Activated CD8-positive, alpha-beta memory T cell treated with anti-CD3 and anti-CD28 coated beads, Interleukin-2, amount 10 ng/mL, durations not matched to agents 7 days and 5 days (primary cell): ENCODE results near the gene NR3C2. TPM values are rescaled to one million over a fixed set of nuclear protein-coding genes. Genes with fewer than 3 reads are reported as not detected.

Experiments used
- ATAC-seq: fragments of 150-1000 bp; cut with Tn5 transposase; one replicate; pipeline ENCODE4 v1.10.0; 2021; ENCODE audit warnings: moderate library complexity
- CTCF ChIA-PET: fragments of 350-600 bp; sonication (Branson Sonifier 250); formaldehyde crosslinking; loops from one replicate; lab custom pipeline; 2021; ENCODE audit warnings: antibody characterized with exemption; lab: Charles Lee
- DNase-seq: peaks from one replicate; pipeline ENCODE4 v3.0.0-alpha.2; 2020
- H3K27ac Mint-ChIP-seq: one replicate; pipeline ENCODE4 v1.8.0; 2021; ENCODE audit warnings: mild to moderate bottlenecking, mixed read lengths
- H3K27me3 Mint-ChIP-seq: one replicate; pipeline ENCODE4 v1.8.0; 2021; ENCODE audit warnings: mixed read lengths
- H3K36me3 Mint-ChIP-seq: one replicate; pipeline ENCODE4 v1.8.0; 2021; ENCODE audit warnings: mild to moderate bottlenecking, mixed read lengths
- H3K4me1 Mint-ChIP-seq: one replicate; pipeline ENCODE4 v1.8.0; 2021; ENCODE audit warnings: mixed read lengths
- H3K4me3 Mint-ChIP-seq: one replicate; pipeline ENCODE4 v1.8.0; 2021; ENCODE audit warnings: mild to moderate bottlenecking, moderate library complexity, mixed read lengths
- H3K9me3 Mint-ChIP-seq: one replicate; pipeline ENCODE4 v1.8.0; 2022; ENCODE audit warnings: low read depth, mixed read lengths
- total RNA-seq, 2 experiments: library from RNA; stranded (reverse); gene quantifications; one replicate each; pipeline ENCODE4 v1.2.3, GENCODE V29; 2021

The NR3C2 gene
- total RNA-seq, 2 experiments from 2014 or later = 2.2 to 9.0 TPM

DNA sequence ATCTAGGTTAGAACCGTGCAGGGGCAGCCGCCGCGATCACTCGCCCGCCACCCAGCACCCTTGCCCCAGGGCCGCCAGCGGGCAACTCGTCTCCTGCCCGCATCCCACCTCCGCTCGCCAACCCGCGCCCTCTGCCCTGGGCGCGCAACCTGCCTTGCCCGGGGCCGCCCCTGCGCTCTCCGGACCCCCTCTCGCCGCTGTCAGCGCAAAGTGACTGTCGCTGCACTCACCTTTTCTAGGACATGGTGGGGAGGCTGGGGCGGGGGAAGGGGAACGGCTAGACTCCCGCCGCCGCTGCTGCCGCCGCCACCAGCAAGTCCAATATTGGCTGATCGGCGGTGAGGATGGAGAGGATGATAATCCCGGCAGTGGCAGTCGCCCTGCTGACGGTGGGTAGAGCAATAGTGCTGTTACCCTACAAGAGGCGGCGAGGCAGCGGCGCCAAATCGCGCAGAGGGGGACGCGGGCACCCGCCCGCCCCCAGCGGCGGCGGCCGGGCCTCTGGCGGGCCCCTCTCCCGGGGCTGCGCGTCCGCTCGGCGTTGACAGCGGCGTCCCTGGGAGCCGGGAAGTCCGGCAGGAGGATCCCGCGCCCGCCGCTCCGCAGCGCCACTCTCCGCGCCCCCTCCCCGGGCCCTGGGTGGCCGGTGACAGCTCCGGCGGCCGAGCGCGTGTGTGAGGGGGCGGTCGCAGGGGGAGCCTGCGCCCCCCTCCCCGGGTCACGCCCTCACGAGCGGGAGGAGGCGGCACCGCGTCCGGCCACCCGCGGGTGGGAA is 2.3 kb upstream of the NR3C2 start:
- Mint-ChIP-seq H3K27me3 (peaks cover 24% of the 10 kb centered on the region), H3K9me3 (no peaks in the 10 kb centered on the region)

DNA sequence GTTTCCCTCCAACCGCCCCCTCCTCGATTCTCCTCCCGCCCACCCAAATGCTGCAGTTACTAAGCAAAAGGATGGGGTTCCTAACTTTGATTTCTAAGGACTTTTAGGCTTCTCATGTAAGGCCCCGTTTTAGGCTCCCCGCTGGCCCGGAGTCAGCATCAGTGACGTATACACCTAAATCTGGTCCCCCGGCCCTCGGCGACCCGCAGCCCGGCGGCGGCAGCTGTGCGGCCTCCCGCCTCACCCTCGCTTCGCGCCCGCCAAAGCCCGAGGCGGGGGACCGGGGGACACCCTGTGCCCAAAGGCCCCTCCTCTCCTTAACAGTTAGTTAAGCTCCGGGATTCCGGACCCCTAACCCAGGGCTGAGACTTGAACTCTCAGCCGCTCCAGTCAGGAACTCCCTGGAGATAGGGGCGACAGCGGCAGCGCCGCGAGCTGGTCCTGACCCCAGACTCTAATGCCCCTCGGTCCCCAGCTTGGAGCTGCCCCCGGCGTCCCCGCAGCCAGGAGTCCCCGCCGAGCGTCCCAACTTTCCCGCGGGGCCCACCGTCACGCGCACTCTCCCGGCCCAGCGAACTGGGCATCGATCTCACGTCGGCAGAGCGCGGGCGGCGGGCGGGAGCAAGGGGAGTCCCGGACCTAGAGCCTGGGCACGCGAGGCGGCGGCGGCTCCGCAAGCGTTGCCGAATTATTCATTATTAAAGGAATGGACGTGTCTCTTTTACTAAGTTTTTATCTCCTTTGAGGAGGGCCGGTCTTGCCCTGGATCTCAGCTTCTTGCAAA is 1.5 kb upstream of the NR3C2 start:
- CTCF ChIA-PET = interaction anchor here (0.7 to 2.2 kb wide), 4 partner anchors 86 to 387 kb away, joined by 3 to 13 read pairs (median 4); no protein-coding TSS in a partner anchor

More for the DNA sequence above, 2.3 kb upstream of the NR3C2 start:
- Mint-ChIP-seq H3K27ac (peak overlapping the region; percentile 89), H3K4me3 (peak overlapping the region; percentile 93), H3K4me1 (peaks cover 25% of the 10 kb centered on the region), H3K36me3 (no peaks in the 10 kb centered on the region)
- CTCF ChIA-PET = interaction anchor here (1.5 to 2.2 kb wide), 2 partner anchors 227 to 388 kb away, joined by 3 to 13 read pairs; no protein-coding TSS in a partner anchor
- DNase-seq (peak; percentile 53), ATAC-seq (peak; percentile 1)

DNA sequence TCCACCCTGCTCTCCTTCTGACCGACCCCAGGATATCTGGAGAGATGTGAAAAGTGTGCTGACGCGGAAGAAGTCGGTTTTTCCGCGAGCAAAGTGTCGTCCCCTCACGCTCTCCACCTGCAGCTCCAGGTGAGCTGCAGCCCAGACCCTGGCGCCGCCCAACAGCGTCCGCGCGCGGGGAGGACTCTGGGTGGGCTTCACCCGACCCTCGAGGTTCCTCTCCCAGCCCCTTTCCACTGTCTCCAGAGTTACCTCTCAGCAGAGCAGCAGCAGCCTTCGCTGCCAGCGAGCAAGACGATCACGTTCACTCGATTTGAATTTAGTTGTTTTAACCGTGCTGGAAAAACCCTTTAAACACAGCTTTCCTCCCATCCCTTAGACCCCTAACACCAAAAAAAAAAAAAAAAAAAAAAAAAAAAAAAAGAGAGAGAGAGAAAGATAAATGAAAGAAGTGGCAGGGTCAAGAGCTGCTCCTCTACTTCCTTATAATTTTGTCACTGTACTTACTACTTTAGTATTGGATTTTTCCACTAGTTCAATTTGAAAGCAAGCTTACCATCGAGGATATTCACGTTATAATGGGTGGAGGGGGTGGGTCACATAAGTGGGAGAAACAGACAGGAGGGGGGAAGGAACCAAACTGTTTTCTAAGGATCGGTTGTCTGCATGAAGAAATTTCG is 758 bp upstream of the NR3C2 start:
- Mint-ChIP-seq H3K9me3 (no peaks in the 10 kb centered on the region), H3K4me3 (peak overlapping the region; percentile 93), H3K36me3 (no peaks in the 10 kb centered on the region), H3K27ac (peak overlapping the region; percentile 89), H3K27me3 (peaks cover 24% of the 10 kb centered on the region), H3K4me1 (peaks cover 28% of the 10 kb centered on the region)
- DNase-seq = no peak
- CTCF ChIA-PET = interaction anchor here (0.7 to 2.2 kb wide), 4 partner anchors 87 to 386 kb away, joined by 3 to 13 read pairs (median 4); no protein-coding TSS in a partner anchor
- no peak for ATAC-seq

More for the DNA sequence above, 1.5 kb upstream of the NR3C2 start:
- no peaks in the 10 kb centered on the region for H3K9me3 Mint-ChIP-seq
- DNase-seq = peak; percentile 56
- no peaks in the 10 kb centered on the region for H3K36me3 Mint-ChIP-seq
- peak overlapping the region; percentile 93 for H3K4me3 Mint-ChIP-seq
- no peak for ATAC-seq
- H3K4me1 Mint-ChIP-seq = peaks cover 27% of the 10 kb centered on the region
- peaks cover 24% of the 10 kb centered on the region for H3K27me3 Mint-ChIP-seq
- peak overlapping the region; percentile 89 for H3K27ac Mint-ChIP-seq

DNA sequence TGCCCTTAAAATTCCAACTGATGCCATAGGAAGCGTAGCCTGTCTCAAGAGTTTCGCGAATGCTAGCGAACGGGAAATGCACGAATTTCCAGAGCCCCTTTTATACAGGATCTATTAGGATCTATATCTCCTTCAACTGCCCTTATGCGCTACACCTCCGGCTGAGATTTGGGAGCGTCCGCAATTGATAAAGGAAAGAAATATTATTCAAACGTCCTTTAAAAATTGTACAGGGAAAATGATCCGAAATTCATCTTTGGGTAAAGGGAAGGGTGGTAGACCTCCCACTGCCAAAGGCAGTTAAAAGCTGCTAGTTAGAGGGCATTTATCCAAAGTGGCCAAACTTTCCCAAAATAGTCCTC is 609 bp downstream of the NR3C2 start:
- H3K4me3 Mint-ChIP-seq = peak overlapping the region; percentile 93
- H3K27ac Mint-ChIP-seq = peak overlapping the region; percentile 89
- CTCF ChIA-PET = interaction anchor here (1.2 to 1.4 kb wide), 2 partner anchors 385 to 574 kb away, joined by 3 to 6 read pairs; no protein-coding TSS in a partner anchor
- no peak for DNase-seq
- H3K36me3 Mint-ChIP-seq = no peaks in the 10 kb centered on the region
- peaks cover 15% of the 10 kb centered on the region for H3K27me3 Mint-ChIP-seq
- ATAC-seq = no peak
- peaks cover 27% of the 10 kb centered on the region for H3K4me1 Mint-ChIP-seq
- H3K9me3 Mint-ChIP-seq = no peaks in the 10 kb centered on the region

DNA sequence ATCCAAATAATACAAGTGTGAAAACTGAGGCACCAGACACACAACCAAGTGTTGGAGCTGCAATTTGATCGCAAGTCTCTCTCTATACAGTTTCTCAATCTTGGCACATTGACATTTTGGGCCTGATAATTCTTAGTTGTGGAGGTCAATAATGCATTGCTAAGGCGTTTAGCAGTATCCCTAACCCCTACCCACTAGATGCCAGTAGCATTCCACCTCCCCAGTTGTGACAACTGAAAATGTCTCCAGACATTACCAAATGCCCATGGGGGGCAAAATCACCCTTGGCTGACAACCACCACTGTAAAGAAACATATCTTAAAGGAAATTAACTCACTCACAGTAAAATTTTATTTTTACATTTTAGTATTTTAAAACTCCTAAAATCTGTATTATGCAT is 4.2 kb downstream of the NR3C2 start:
- peaks cover 7% of the 10 kb centered on the region for H3K36me3 Mint-ChIP-seq
- no peak overlapping the region for H3K4me3 Mint-ChIP-seq
- H3K4me1 Mint-ChIP-seq = peaks cover 36% of the 10 kb centered on the region
- DNase-seq = no peak
- CTCF ChIA-PET = no interaction called here
- no peaks in the 10 kb centered on the region for H3K9me3 Mint-ChIP-seq
- H3K27me3 Mint-ChIP-seq = peaks cover 6% of the 10 kb centered on the region
- H3K27ac Mint-ChIP-seq = no peak overlapping the region
- ATAC-seq = no peak

DNA sequence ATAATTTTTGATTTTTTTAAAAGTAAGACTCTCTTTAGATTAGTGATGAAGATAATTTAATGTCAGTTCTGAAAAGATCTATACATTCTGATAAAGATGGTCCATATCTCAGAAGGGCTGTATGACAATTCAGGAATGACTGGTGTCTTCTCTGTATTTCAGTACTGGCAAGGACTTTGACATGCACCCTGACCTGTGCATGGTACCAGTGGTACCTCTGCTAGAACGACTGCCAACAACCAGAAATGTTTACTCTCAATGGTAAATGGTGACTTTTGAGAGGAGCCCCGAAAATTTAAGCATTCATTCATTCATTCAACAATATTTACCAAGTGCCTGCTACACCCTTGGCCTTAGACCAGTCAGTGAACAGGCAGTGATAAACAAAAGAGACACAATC is 4.8 kb downstream of the NR3C2 start:
- Mint-ChIP-seq H3K36me3 (peaks cover 7% of the 10 kb centered on the region), H3K9me3 (no peaks in the 10 kb centered on the region), H3K27ac (no peak overlapping the region), H3K27me3 (peaks cover 6% of the 10 kb centered on the region), H3K4me3 (no peak overlapping the region), H3K4me1 (peaks cover 36% of the 10 kb centered on the region)
- CTCF ChIA-PET = no interaction called here
- DNase-seq (no peak), ATAC-seq (no peak)

DNA sequence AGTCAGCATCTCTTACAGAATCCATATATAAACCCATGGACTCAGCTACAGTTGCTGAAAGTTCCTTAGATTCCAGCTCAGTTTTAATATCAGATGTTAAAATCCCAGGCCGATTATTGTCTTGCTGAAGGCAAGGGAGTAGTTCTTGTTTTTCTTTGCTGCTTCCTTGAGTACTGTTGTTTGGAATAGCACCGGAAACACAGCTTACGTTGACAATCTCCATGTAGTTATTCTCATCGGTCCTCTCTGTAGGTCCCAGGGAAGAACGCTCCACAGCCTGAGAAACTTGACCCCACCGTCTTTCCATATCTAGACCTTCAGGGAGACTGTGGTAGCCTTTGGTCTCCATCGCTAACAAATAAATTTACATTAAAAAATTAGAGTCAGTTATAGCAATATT is 5.7 kb downstream of the NR3C2 start:
- CTCF ChIA-PET = no interaction called here
- H3K27ac Mint-ChIP-seq = no peak overlapping the region
- H3K4me3 Mint-ChIP-seq = no peak overlapping the region
- DNase-seq (no peak), ATAC-seq (no peak)
- peaks cover 36% of the 10 kb centered on the region for H3K4me1 Mint-ChIP-seq
- peaks cover 7% of the 10 kb centered on the region for H3K36me3 Mint-ChIP-seq
- peaks cover 6% of the 10 kb centered on the region for H3K27me3 Mint-ChIP-seq
- no peaks in the 10 kb centered on the region for H3K9me3 Mint-ChIP-seq

DNA sequence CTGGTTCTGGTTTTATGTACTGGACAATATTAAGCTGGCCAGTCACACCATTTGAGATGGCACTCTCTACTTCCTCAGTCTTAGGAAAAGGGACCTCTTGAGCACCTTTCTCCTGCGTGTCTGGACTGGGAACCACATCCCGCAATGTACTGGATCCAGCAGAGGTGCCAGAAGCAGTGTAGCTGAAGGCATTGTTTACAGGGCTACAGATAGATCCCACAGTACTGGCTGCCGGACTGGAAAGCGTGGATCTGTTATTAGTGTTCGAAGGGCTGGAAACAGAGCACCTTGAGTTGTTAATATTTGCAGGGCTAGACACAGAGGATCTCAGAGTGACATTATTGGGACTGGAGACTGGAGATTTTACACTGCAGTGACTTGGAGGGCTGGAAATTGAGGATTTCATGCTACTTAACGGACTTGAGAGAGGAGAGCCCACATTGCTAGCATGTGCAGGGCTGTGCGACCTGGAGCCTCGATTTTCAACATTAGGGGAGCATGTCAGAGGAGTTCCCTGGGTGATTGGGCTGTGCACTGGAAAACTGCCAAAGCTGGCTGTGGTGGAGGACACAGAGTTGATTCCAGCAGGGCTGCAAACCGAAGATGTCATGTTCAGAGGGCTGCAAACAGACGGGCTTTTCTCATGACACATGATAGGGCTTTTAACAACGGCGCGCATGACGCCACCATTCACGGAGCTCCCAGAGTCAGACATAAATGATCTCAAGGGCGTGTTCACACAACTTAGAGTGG is 6.4 kb downstream of the NR3C2 start:
- peaks cover 7% of the 10 kb centered on the region for H3K36me3 Mint-ChIP-seq
- peaks cover 31% of the 10 kb centered on the region for H3K4me1 Mint-ChIP-seq
- no peak for ATAC-seq
- no peak overlapping the region for H3K4me3 Mint-ChIP-seq
- CTCF ChIA-PET = no interaction called here
- no peaks in the 10 kb centered on the region for H3K9me3 Mint-ChIP-seq
- H3K27me3 Mint-ChIP-seq = peaks cover under 1% of the 10 kb centered on the region
- no peak overlapping the region for H3K27ac Mint-ChIP-seq
- DNase-seq = no peak

DNA sequence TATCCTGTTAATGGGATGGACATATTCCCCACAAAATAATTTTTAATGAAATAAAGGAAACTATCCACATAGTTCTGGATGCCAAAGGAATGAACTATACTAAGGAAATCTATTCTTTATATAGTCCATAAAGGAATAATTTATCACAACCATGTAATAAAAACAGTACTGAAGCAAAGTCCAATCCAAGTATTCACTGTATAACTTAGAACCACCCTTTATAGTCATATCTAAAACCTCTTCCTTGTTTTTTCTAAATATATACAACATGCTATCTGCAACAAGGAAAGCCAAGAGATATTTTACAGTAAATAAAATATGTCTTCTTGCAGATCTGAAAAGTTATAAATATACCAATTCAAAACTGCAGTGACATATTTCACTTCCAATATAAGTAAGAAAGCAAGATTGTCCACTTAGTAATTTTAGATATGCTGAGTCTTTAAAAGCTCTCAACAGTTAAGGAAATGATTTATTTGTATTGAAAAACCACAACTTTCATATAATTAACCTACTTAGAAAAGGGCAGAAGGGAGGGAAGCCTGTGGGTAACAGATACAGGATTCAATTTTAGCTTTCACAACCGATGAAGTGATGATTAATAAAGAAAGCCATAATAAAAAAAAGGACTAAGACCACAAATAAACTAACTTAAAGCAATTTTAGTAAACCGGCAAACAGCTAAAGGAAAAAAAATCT is 8.0 kb downstream of the NR3C2 start:
- CTCF ChIA-PET = no interaction called here
- no peaks in the 10 kb centered on the region for H3K9me3 Mint-ChIP-seq
- no peak for DNase-seq
- H3K27me3 Mint-ChIP-seq = no peaks in the 10 kb centered on the region
- peak; percentile 76 for ATAC-seq
- peaks cover 7% of the 10 kb centered on the region for H3K36me3 Mint-ChIP-seq
- peaks cover 21% of the 10 kb centered on the region for H3K4me1 Mint-ChIP-seq
- H3K4me3 Mint-ChIP-seq = no peak overlapping the region
- no peak overlapping the region for H3K27ac Mint-ChIP-seq

DNA sequence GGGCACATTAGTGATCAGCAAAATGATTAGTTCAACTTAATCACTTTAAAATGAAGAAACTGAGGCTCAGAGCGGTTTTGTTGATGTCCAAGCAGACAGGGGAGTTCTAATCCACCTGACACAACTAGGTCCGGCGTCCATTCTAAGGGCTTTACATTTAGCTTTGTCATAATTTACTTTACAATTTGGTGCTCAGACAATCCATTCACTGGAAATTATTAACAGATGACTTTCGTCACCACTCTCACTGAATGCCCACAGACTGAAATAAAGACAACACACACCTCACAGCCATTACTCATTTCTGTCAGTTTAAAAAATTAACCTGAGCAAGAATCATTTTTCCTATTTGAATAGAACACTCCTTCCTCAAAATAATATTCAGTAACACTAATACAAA is 10.8 kb downstream of the NR3C2 start:
- no peak overlapping the region for H3K4me3 Mint-ChIP-seq
- no peak for DNase-seq
- peaks cover 25% of the 10 kb centered on the region for H3K4me1 Mint-ChIP-seq
- no peak overlapping the region for H3K27ac Mint-ChIP-seq
- CTCF ChIA-PET = no interaction called here
- H3K36me3 Mint-ChIP-seq = peaks cover 10% of the 10 kb centered on the region
- no peaks in the 10 kb centered on the region for H3K9me3 Mint-ChIP-seq
- ATAC-seq = no peak
- H3K27me3 Mint-ChIP-seq = no peaks in the 10 kb centered on the region

DNA sequence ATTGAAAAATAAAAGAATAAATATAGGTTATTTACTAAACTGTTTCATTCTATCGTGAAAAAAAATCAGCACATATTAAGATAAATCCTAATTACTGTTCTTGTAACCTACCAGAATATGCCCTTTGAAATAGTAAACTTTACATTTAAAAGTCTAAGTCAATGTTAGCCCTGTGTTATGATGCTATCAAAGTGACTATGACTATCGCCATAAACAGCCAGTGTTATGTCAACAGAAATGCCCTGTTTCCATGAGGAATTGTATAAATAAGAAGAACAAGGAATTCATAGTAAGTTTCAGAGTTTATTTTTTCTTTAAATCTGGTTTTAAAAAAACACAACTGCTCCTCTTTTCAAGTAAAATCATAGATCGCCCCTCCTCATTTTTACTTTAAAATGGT is 11.4 kb downstream of the NR3C2 start:
- Mint-ChIP-seq H3K27ac (no peak overlapping the region), H3K4me3 (no peak overlapping the region), H3K9me3 (no peaks in the 10 kb centered on the region), H3K36me3 (peaks cover 6% of the 10 kb centered on the region), H3K4me1 (peaks cover 28% of the 10 kb centered on the region), H3K27me3 (no peaks in the 10 kb centered on the region)
- CTCF ChIA-PET = no interaction called here
- DNase-seq (no peak), ATAC-seq (no peak)

DNA sequence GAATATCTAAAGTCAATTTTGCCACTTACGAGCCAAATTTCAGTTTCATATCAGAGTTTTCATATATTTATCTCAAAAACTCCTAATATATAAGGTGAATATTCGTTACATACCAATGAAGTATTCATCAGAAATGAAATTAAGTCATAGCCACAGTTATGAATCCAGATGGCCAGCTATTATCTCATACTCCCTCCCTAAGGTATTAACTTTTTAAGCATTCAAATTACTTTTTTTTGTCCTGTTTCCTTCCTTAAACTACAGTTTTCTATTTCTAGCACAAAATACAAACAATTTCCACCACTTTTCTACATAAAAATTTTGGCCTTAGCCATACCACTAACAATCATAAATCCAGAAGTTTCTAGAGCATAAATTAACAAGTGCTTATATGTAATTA is 13.0 kb downstream of the NR3C2 start:
- H3K9me3 Mint-ChIP-seq = no peaks in the 10 kb centered on the region
- H3K4me3 Mint-ChIP-seq = no peak overlapping the region
- H3K4me1 Mint-ChIP-seq = peaks cover 27% of the 10 kb centered on the region

More for the DNA sequence above, 13.0 kb downstream of the NR3C2 start:
- Mint-ChIP-seq H3K27ac (no peak overlapping the region), H3K27me3 (no peaks in the 10 kb centered on the region), H3K36me3 (peaks cover 3% of the 10 kb centered on the region)
- DNase-seq (no peak), ATAC-seq (no peak)
- CTCF ChIA-PET = no interaction called here
